Hepatocyte (in vitro differentiated cells): ENCODE results near the gene C6orf141. TPM values are rescaled to one million over a fixed set of nuclear protein-coding genes. Genes with fewer than 3 reads are reported as not detected.

Source experiments
- DNase-seq: peaks from one replicate; pipeline ENCODE4 v3.0.0-alpha.2; 2016; ENCODE audit warnings: low spot score
- H2AFZ ChIP-seq: fragments of 200-600 bp; sonication (generic); 2 replicates; pipeline ENCODE4 v1.6.0; 2016; ENCODE audit warnings: antibody characterized with exemption, mild to moderate bottlenecking
- H3K27ac ChIP-seq: fragments of 200-600 bp; sonication (generic); 2 replicates; pipeline ENCODE4 v1.5.1; 2016; ENCODE audit warnings: mild to moderate bottlenecking
- H3K27me3 ChIP-seq: fragments of 200-600 bp; sonication (generic); 2 replicates; pipeline ENCODE4 v1.6.1; 2016
- H3K36me3 ChIP-seq: fragments of 200-600 bp; sonication (generic); replicated peaks from 2 replicates; pipeline ENCODE4 v1.5.1; 2016; ENCODE audit warnings: low read depth; ENCODE audit not compliant: insufficient read depth
- H3K4me1 ChIP-seq: fragments of 200-600 bp; sonication (generic); 2 replicates; pipeline ENCODE4 v1.5.1; 2016; ENCODE audit warnings: mild to moderate bottlenecking, moderate library complexity; ENCODE audit not compliant: insufficient read depth
- H3K4me2 ChIP-seq: fragments of 200-600 bp; sonication (generic); 2 replicates; pipeline ENCODE4 v1.6.0; 2016
- H3K4me3 ChIP-seq: fragments of 200-600 bp; sonication (generic); 2 replicates; pipeline ENCODE4 v1.5.1; 2016; ENCODE audit warnings: mild to moderate bottlenecking
- H3K79me2 ChIP-seq: fragments of 200-600 bp; sonication (generic); 2 replicates; pipeline ENCODE4 v1.6.0; 2017; ENCODE audit warnings: mild to moderate bottlenecking
- H3K9me2 ChIP-seq: fragments of 200-600 bp; sonication (generic); replicated peaks from 2 replicates; pipeline ENCODE4 v1.6.0; 2017; ENCODE audit warnings: mild to moderate bottlenecking; ENCODE audit not compliant: insufficient read depth
- H3K9me3 ChIP-seq: fragments of 200-600 bp; sonication (generic); 2 replicates; pipeline ENCODE4 v1.5.1; 2016; ENCODE audit warnings: low read depth, mild to moderate bottlenecking
- H4K20me1 ChIP-seq: fragments of 200-600 bp; sonication (generic); 2 replicates; pipeline ENCODE4 v1.6.0; 2016; ENCODE audit warnings: mild to moderate bottlenecking; ENCODE audit not compliant: insufficient read depth, poor library complexity, severe bottlenecking
- EZH2 ChIP-seq: fragments of 200-600 bp; sonication (generic); IDR thresholded peaks from 2 replicates; pipeline ENCODE4 v1.6.1; 2016; ENCODE audit warnings: antibody characterized with exemption, mild to moderate bottlenecking, borderline replicate concordance
- EZH2phosphoT487 ChIP-seq: fragments of 200-600 bp; sonication (generic); IDR thresholded peaks from one replicate; pipeline ENCODE4 v1.6.1; 2018; ENCODE audit warnings: antibody characterized with exemption, mild to moderate bottlenecking, low read depth, moderate library complexity; ENCODE audit not compliant: unreplicated experiment, severe bottlenecking
- WGBS: methylation state at CpG from one replicate; pipeline ENCODE4 v1.1.6; 2016; ENCODE audit warnings: low lambda C conversion rate; ENCODE audit errors: missing lambda C conversion rate; 5-methylcytosine and 5-hydroxymethylcytosine counted together
- polyA plus RNA-seq: library from polyadenylated mRNA; unstranded; fragments of >200 nt; fragmentation: Nextera tagmentation; extraction: Ambion mirVana; gene quantifications from 2 replicates; pipeline ENCODE4 v1.2.1, GENCODE V29; 2016
- total RNA-seq: library from RNA; depleted of rRNA; stranded (reverse); fragments of >200 nt; gene quantifications from 2 replicates; pipeline ENCODE4 v1.2.3, GENCODE V29; 2014
- TF ChIP-seq, protein P1 (sequence below): fragments of 200-600 bp; sonication (generic); IDR thresholded peaks from 2 replicates; pipeline ENCODE4 v1.5.1; 2016; ENCODE audit warnings: antibody characterized with exemption, mild to moderate bottlenecking; ENCODE audit not compliant: poor library complexity

The C6orf141 gene
- total and polyA plus RNA-seq, 2 experiments from 2014 or later, result 2.9 to 4.5 TPM

DNA sequence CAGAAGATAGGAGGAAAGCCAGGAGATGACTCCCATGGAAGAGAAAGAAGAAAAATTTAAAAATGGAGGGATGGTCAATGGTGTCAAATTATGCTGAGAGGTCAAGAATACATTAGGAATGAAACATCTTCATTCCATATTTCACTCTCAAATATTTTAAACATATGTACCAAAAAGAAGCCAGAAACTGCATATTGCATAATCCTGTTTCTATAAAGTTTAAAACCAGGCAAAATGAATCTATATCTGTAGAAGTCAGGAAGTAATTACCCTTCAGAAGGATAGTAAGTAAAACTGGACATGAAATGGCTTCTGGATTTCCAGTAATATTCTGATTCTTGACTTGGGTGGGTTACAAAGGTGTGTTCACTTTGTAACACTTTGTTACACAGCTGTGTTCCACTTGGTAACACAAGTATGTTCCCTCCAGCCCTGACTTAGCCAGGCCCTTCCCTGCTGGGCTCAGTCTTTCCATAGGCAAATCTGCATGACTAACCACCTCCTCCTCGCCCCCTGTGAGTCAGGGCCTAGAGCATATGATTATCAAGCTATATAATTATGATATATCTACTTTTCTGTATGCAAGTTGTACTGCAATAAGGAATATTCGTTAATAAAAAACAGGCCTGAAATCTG is 20.2 kb upstream of the C6orf141 start:
- H3K9me2 ChIP-seq, result no peaks in the 10 kb centered on the region
- no peak overlapping the region for H3K27ac ChIP-seq
- H3K4me1 ChIP-seq, result no peaks in the 10 kb centered on the region
- TF ChIP-seq EZH2phosphoT487 (no peak), EZH2 (no peak)
- TF ChIP-seq, protein P1, sequence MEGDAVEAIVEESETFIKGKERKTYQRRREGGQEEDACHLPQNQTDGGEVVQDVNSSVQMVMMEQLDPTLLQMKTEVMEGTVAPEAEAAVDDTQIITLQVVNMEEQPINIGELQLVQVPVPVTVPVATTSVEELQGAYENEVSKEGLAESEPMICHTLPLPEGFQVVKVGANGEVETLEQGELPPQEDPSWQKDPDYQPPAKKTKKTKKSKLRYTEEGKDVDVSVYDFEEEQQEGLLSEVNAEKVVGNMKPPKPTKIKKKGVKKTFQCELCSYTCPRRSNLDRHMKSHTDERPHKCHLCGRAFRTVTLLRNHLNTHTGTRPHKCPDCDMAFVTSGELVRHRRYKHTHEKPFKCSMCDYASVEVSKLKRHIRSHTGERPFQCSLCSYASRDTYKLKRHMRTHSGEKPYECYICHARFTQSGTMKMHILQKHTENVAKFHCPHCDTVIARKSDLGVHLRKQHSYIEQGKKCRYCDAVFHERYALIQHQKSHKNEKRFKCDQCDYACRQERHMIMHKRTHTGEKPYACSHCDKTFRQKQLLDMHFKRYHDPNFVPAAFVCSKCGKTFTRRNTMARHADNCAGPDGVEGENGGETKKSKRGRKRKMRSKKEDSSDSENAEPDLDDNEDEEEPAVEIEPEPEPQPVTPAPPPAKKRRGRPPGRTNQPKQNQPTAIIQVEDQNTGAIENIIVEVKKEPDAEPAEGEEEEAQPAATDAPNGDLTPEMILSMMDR, result no peak
- 88% methylated on average over 2 of the region's 2 CpGs for WGBS
- H3K79me2 ChIP-seq, result no peaks in the 10 kb centered on the region
- no peak for DNase-seq
- H3K27me3 ChIP-seq, result no peaks in the 10 kb centered on the region
- H3K36me3 ChIP-seq, result no peaks in the 10 kb centered on the region
- no peaks in the 10 kb centered on the region for H3K9me3 ChIP-seq
- no peak overlapping the region for H3K4me2 ChIP-seq
- no peak overlapping the region for H2AFZ ChIP-seq
- H3K4me3 ChIP-seq, result no peak overlapping the region
- H4K20me1 ChIP-seq, result no peaks in the 10 kb centered on the region

GRCh38 chr6:49531774-49532569 is 18.5 kb upstream of the C6orf141 start:
- H3K4me2 ChIP-seq, result peak overlapping the region; percentile 66
- no peaks in the 10 kb centered on the region for H3K4me1 ChIP-seq
- peak; percentile 78 for DNase-seq
- TF ChIP-seq EZH2 (no peak), EZH2phosphoT487 (no peak)
- TF ChIP-seq, protein P1, result peak; percentile 98
- peak overlapping the region; percentile 20 for H2AFZ ChIP-seq
- no peaks in the 10 kb centered on the region for H3K36me3 ChIP-seq
- no peak overlapping the region for H3K27ac ChIP-seq
- H4K20me1 ChIP-seq, result no peaks in the 10 kb centered on the region
- no peaks in the 10 kb centered on the region for H3K79me2 ChIP-seq
- H3K4me3 ChIP-seq, result no peak overlapping the region
- H3K9me3 ChIP-seq, result no peaks in the 10 kb centered on the region
- H3K27me3 ChIP-seq, result no peaks in the 10 kb centered on the region
- WGBS, result 16% methylated on average over 3 of the region's 3 CpGs
- H3K9me2 ChIP-seq, result no peaks in the 10 kb centered on the region

GRCh38 chr6:49535795-49536194 is 14.7 kb upstream of the C6orf141 start:
- H3K9me2 ChIP-seq, result no peaks in the 10 kb centered on the region
- no peak overlapping the region for H3K27ac ChIP-seq
- H3K79me2 ChIP-seq, result no peaks in the 10 kb centered on the region
- no peaks in the 10 kb centered on the region for H3K9me3 ChIP-seq
- no peaks in the 10 kb centered on the region for H3K4me1 ChIP-seq
- H4K20me1 ChIP-seq, result no peaks in the 10 kb centered on the region
- DNase-seq, result no peak
- TF ChIP-seq EZH2, result no peak
- TF ChIP-seq EZH2phosphoT487, result no peak
- TF ChIP-seq, protein P1, result no peak
- H3K36me3 ChIP-seq, result no peaks in the 10 kb centered on the region
- WGBS, result 82% methylated on average over 5 of the region's 5 CpGs
- H2AFZ ChIP-seq, result no peak overlapping the region
- H3K4me2 ChIP-seq, result no peak overlapping the region
- no peak overlapping the region for H3K4me3 ChIP-seq
- no peaks in the 10 kb centered on the region for H3K27me3 ChIP-seq
